Vagina (tissue), 2 donors: Measurements from ENCODE around the gene ARHGEF40. TPM values are rescaled to one million over a fixed set of nuclear protein-coding genes. Genes with fewer than 3 reads are reported as not detected.

Experiments used
- DNase-seq, 2 donors: peaks; one replicate each; pipeline ENCODE4 v3.0.0-alpha.2; 2017; ENCODE audit errors: extremely low spot score in 2 of 2
- H3K27ac ChIP-seq: fragments of 200-600 bp; sonication (generic); one replicate; pipeline ENCODE4 v1.5.1; 2019
- H3K27me3 ChIP-seq: fragments of 200-600 bp; sonication (generic); one replicate; pipeline ENCODE4 v1.5.1; 2019
- H3K36me3 ChIP-seq, 2 donors: fragments of 200-600 bp; sonication (generic); one replicate each; pipeline ENCODE4 v1.5.1; 2017 to 2019
- H3K4me1 ChIP-seq: fragments of 200-600 bp; sonication (generic); one replicate; pipeline ENCODE4 v1.5.1; 2019
- H3K4me3 ChIP-seq, 2 donors: fragments of 200-600 bp; sonication (generic); 1 replicate in 1 of 2; 2 replicates in 1 of 2; pipeline ENCODE4 v1.5.1; 2016 to 2019
- H3K9me3 ChIP-seq: fragments of 200-600 bp; sonication (generic); one replicate; pipeline ENCODE4 v1.5.1; 2019
- CTCF ChIP-seq, 3 experiments: fragments of 450-650 bp in 2 of 3; fragments of 200-600 bp in 1 of 3; sonication (generic) in 1 of 3; IDR thresholded peaks; one replicate each; pipeline ENCODE4 v1.5.1; 2017 to 2019; ENCODE audit warnings: antibody characterized with exemption in 3 of 3, mild to moderate bottlenecking in 2 of 3, moderate library complexity in 2 of 3
- POLR2A ChIP-seq, 2 donors: fragments of 450-650 bp; IDR thresholded peaks; one replicate each; pipeline ENCODE4 v1.6.1; 2017; ENCODE audit warnings: antibody characterized with exemption in 2 of 2, mild to moderate bottlenecking in 2 of 2, moderate library complexity in 2 of 2
- POLR2AphosphoS5 ChIP-seq, 2 donors: sonication (generic); formaldehyde crosslinking; IDR thresholded peaks; one replicate each; pipeline ENCODE4 v1.9.0; 2017; ENCODE audit warnings: antibody characterized with exemption in 2 of 2, mild to moderate bottlenecking in 2 of 2, low read depth in 1 of 2; ENCODE audit not compliant: insufficient read depth in 1 of 2
- intact Hi-C: fragments of 100-400 bp; cut with DNase I; formaldehyde crosslinking; loops from one replicate; pipeline ENCODE4 v1.15.1; 2023
- total RNA-seq: library from RNA; depleted of rRNA; stranded (reverse); fragments of >200 nt; gene quantifications from one replicate; pipeline ENCODE4 v1.2.3, GENCODE V29; 2016

The ARHGEF40 gene
- total RNA-seq, result 36.3 TPM

- Histone ChIP-seq H3K4me1 (peaks cover 59% of the 10 kb centered on the region), H3K27ac (peak within 1 kb of the TSS; percentile 95), H3K4me3 (peak within 1 kb of the TSS; percentile 71 to 73), H3K27me3 (no peaks in the 10 kb centered on the region), H3K9me3 (no peaks in the 10 kb centered on the region), H3K36me3 (peaks cover 0 to 10% of the 10 kb centered on the region in 2 donors)
- DNase-seq, result no peak
- TF ChIP-seq POLR2AphosphoS5 (IDR thresholded peaks at IDR 0.05; ENCODE audit: insufficient read depth in 1 of 2, low read depth in 1 of 2) (no peak), POLR2A (IDR thresholded peaks at IDR 0.05) (no peak), CTCF (IDR thresholded peaks at IDR 0.05) (no peak)
- intact Hi-C loops, result no loop called here
Observed at GRCh38 chr14:21070083-21070609, at the start of gene ARHGEF40. Gene ARHGEF40 (plus strand): TSS chr14:21070304. CDS start chr14:21070397, 93 bp downstream.

- H3K27ac ChIP-seq, result peak overlapping the region; percentile 99
- H3K4me1 ChIP-seq, result peaks cover 57% of the 10 kb centered on the region
- DNase-seq, result no peak
- TF ChIP-seq CTCF (IDR thresholded peaks at IDR 0.05), result no peak
- TF ChIP-seq POLR2AphosphoS5 (IDR thresholded peaks at IDR 0.05; ENCODE audit: insufficient read depth in 1 of 2, low read depth in 1 of 2), result no peak
- TF ChIP-seq POLR2A (IDR thresholded peaks at IDR 0.05), result no peak
- no peaks in the 10 kb centered on the region for H3K27me3 ChIP-seq
- H3K9me3 ChIP-seq, result no peaks in the 10 kb centered on the region
- H3K36me3 ChIP-seq, result peaks cover 0 to 46% of the 10 kb centered on the region in 2 donors
- no peak overlapping the region for H3K4me3 ChIP-seq
- intact Hi-C loops, result no loop called here
Observed at GRCh38 chr14:21020977-21021545, 49.0 kb upstream of the ARHGEF40 start.

- peak overlapping the region; percentile 72 to 96 for H3K4me3 ChIP-seq
- peaks cover 0 to 37% of the 10 kb centered on the region in 2 donors for H3K36me3 ChIP-seq
- H3K27ac ChIP-seq, result peak overlapping the region; percentile 99
- TF ChIP-seq POLR2AphosphoS5 (IDR thresholded peaks at IDR 0.05; ENCODE audit: insufficient read depth in 1 of 2, low read depth in 1 of 2) (no peak), CTCF (IDR thresholded peaks at IDR 0.05) (no peak), POLR2A (IDR thresholded peaks at IDR 0.05) (no peak)
- intact Hi-C loops, result no loop called here
- no peaks in the 10 kb centered on the region for H3K9me3 ChIP-seq
- H3K4me1 ChIP-seq, result peaks cover 73% of the 10 kb centered on the region
- DNase-seq, result no peak
- H3K27me3 ChIP-seq, result no peaks in the 10 kb centered on the region
Observed at GRCh38 chr14:21022686-21023085, 47.4 kb upstream of the ARHGEF40 start.

- peaks cover 0 to 35% of the 10 kb centered on the region in 2 donors for H3K36me3 ChIP-seq
- H3K4me3 ChIP-seq, result peak overlapping the region; percentile 72 to 96
- intact Hi-C loops, result no loop called here
- H3K27me3 ChIP-seq, result no peaks in the 10 kb centered on the region
- H3K27ac ChIP-seq, result peak overlapping the region; percentile 99
- no peak for DNase-seq
- peaks cover 73% of the 10 kb centered on the region for H3K4me1 ChIP-seq
- TF ChIP-seq CTCF (IDR thresholded peaks at IDR 0.05) (no peak), POLR2AphosphoS5 (IDR thresholded peaks at IDR 0.05; ENCODE audit: insufficient read depth in 1 of 2, low read depth in 1 of 2) (no peak), POLR2A (IDR thresholded peaks at IDR 0.05) (no peak)
- no peaks in the 10 kb centered on the region for H3K9me3 ChIP-seq
Observed at GRCh38 chr14:21023174-21023573, 46.9 kb upstream of the ARHGEF40 start.
